ENCODE data around the gene ZNF564. TPM values are rescaled to one million over a fixed set of nuclear protein-coding genes. Genes with fewer than 3 reads are reported as not detected.

ZNF564 gene
- total and polyA plus RNA-seq, 2 experiments from 2014 or later: 7.3 to 12.8 TPM

DNA sequence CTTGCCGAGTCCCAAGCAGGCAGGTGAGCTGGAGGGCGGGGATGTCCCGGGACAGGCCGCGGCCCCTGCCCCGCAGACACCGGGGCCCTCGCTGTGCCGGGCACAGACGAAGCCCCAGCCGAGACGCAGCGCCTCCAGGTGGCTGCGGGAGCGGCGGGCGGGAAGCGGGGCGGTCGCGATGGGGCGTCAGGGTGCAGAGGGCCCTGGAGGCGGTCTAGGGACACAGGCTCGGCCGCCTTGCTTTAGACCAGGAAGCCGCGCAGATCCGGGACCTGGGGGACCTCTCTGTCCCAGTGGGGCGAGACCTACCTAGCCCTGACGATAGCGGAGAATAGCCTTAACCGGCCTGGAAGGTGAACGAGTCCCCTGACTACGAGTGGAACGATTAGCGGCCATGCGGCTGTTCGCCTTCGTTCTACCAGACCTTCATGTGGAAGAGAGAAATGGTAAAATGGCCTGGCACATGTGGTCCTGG, 4.2 kb upstream of the ZNF564 start:
- Histone ChIP-seq H3K36me3 (no peaks in the 10 kb centered on the region), H3K4me3 (no peak overlapping the region), H3K4me1 (ENCODE audit: low read depth) (peaks cover 4% of the 10 kb centered on the region), H3K9me3 (ENCODE audit: low read depth) (no peaks in the 10 kb centered on the region), H3K27ac (no peak overlapping the region), H3K27me3 (no peaks in the 10 kb centered on the region)
- DNase-seq (ENCODE audit: low read depth in 1 of 2, low spot score in 1 of 2): no peak
- TF ChIP-seq, protein P1, sequence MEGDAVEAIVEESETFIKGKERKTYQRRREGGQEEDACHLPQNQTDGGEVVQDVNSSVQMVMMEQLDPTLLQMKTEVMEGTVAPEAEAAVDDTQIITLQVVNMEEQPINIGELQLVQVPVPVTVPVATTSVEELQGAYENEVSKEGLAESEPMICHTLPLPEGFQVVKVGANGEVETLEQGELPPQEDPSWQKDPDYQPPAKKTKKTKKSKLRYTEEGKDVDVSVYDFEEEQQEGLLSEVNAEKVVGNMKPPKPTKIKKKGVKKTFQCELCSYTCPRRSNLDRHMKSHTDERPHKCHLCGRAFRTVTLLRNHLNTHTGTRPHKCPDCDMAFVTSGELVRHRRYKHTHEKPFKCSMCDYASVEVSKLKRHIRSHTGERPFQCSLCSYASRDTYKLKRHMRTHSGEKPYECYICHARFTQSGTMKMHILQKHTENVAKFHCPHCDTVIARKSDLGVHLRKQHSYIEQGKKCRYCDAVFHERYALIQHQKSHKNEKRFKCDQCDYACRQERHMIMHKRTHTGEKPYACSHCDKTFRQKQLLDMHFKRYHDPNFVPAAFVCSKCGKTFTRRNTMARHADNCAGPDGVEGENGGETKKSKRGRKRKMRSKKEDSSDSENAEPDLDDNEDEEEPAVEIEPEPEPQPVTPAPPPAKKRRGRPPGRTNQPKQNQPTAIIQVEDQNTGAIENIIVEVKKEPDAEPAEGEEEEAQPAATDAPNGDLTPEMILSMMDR (IDR thresholded peaks at IDR 0.05; ENCODE audit: low read depth, low read length): peak; percentile 22

DNA sequence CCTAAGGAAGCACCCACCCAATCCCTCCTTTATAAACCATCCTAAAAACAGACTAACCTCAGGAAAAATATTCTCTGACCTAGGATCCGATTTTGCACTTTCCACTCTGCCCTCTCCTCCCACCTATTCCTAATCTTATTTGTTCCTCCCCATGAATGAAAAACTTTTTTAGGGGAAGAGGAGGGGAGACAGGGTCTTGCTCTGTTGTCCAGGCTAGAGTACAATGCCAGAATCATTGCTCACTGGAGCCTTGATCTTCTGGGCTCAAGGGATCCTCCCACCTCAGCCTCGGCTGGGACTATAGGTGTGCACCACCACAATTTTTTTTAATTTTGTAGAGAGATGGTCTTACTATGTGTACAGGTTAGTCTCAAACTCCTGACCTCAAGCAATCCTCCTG, 4.4 kb downstream of the ZNF564 start:
- Histone ChIP-seq H3K27me3 (no peaks in the 10 kb centered on the region), H3K4me1 (ENCODE audit: low read depth) (peaks cover 7% of the 10 kb centered on the region), H3K36me3 (no peaks in the 10 kb centered on the region), H3K4me3 (no peak overlapping the region), H3K27ac (no peak overlapping the region), H3K9me3 (ENCODE audit: low read depth) (no peaks in the 10 kb centered on the region)
- TF ChIP-seq, protein P1 (IDR thresholded peaks at IDR 0.05; ENCODE audit: low read depth, low read length): no peak
- DNase-seq (ENCODE audit: low read depth in 1 of 2, low spot score in 1 of 2): no peak

DNA sequence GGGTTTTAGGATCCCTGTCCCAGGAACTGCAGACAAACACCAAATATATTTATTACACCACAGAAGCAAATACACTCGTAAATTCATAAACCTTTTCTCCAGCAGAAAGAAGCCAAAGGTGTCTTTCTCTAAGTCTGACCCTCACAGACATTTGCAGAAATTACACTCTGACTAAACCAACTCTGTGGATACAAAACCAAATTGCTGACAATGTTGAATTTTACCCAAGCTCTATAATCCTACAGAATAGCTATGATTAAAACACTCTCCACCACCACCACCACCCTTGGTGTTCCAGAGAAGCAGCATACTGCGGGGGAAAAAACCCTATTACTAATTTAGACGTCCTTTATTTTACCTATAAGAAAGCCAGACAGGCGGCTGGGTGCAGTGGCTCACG, 5.2 kb downstream of the ZNF564 start:
- TF ChIP-seq, protein P1 (IDR thresholded peaks at IDR 0.05; ENCODE audit: low read depth, low read length): no peak

DNA sequence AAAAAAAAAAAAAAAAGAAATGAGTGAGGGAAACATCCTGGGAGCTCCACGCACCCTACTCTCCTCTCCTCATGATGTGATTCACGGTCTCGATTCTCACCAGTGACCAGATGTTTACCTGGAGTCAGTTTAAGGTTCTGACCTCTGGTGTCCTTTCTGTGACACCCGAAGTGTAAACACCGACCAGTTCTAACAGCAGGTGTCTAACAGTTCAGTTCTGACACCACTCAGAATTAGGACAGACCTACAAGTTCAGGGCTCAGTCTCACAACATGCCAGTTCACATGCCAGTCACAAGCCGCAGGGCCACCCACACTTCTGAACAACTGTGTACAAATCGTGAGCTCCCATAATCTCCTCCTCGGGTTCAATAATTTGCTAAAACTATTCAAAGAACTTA, 6.0 kb downstream of the ZNF564 start:
- no peaks in the 10 kb centered on the region for H3K27me3 ChIP-seq
- no peak overlapping the region for H3K27ac ChIP-seq
- H3K4me3 ChIP-seq: no peak overlapping the region
- no peaks in the 10 kb centered on the region for H3K36me3 ChIP-seq
- peaks cover 7% of the 10 kb centered on the region for H3K4me1 ChIP-seq (ENCODE audit: low read depth)
- no peak for DNase-seq (ENCODE audit: low read depth in 1 of 2, low spot score in 1 of 2)
- TF ChIP-seq, protein P1 (IDR thresholded peaks at IDR 0.05; ENCODE audit: low read depth, low read length): no peak
- H3K9me3 ChIP-seq (ENCODE audit: low read depth): no peaks in the 10 kb centered on the region

More for the DNA sequence above, 5.2 kb downstream of the ZNF564 start:
- no peaks in the 10 kb centered on the region for H3K27me3 ChIP-seq
- H3K4me3 ChIP-seq: no peak overlapping the region
- DNase-seq (ENCODE audit: low read depth in 1 of 2, low spot score in 1 of 2): no peak
- H3K36me3 ChIP-seq: no peaks in the 10 kb centered on the region
- no peak overlapping the region for H3K27ac ChIP-seq
- H3K9me3 ChIP-seq (ENCODE audit: low read depth): no peaks in the 10 kb centered on the region
- peaks cover 7% of the 10 kb centered on the region for H3K4me1 ChIP-seq (ENCODE audit: low read depth)

DNA sequence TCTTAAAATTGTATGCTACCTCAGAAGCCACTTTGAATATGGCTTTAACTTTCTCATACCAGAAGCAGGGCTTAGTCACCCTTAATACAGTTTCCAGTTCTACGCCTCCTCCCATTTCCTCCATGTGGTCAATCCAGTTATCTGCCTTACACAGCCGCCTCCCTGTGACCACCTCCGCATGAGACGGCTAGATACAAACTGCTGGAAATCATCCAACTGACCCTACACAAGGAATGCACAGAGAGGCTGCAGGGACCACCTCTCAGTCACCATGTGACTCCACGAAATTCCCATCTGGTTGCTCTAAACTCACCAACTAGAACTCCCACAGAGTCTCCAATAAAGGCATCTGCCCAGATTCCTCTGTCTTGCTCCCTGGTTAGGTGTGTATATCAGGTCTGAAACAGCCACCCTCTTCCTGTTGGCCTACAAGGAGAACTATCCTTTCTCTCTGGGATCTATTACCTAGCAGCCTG, 6.8 kb downstream of the ZNF564 start:
- peak in 1 of 2 donors; percentile 91 for DNase-seq (ENCODE audit: low read depth in 1 of 2, low spot score in 1 of 2)
- TF ChIP-seq, protein P1 (IDR thresholded peaks at IDR 0.05; ENCODE audit: low read depth, low read length): no peak
- Histone ChIP-seq H3K9me3 (ENCODE audit: low read depth) (no peaks in the 10 kb centered on the region), H3K27ac (no peak overlapping the region), H3K4me3 (no peak overlapping the region), H3K36me3 (no peaks in the 10 kb centered on the region), H3K27me3 (no peaks in the 10 kb centered on the region), H3K4me1 (ENCODE audit: low read depth) (peaks cover 4% of the 10 kb centered on the region)
